GM18526 (cell line): ENCODE results near the gene PLXNA3.

ENCODE experiments used
- POLR2A ChIP-seq: IDR thresholded peaks from 3 replicates; pipeline ENCODE4 v1.6.1; 2011; ENCODE audit not compliant: insufficient read length; ENCODE audit errors: extremely low read depth

Gene PLXNA3

GRCh38 chrX:154478728-154479622, 20.9 kb downstream of the PLXNA3 start, which contains the start of gene LAGE3:
Gene LAGE3 (minus strand): TSS chrX:154479281. CDS start chrX:154478915, 366 bp downstream.
- peak; percentile 67 for TF ChIP-seq POLR2A

- no peak for TF ChIP-seq POLR2A
Measured at GRCh38 chrX:154481195-154481594, 23.1 kb downstream of the PLXNA3 start.

DNA sequence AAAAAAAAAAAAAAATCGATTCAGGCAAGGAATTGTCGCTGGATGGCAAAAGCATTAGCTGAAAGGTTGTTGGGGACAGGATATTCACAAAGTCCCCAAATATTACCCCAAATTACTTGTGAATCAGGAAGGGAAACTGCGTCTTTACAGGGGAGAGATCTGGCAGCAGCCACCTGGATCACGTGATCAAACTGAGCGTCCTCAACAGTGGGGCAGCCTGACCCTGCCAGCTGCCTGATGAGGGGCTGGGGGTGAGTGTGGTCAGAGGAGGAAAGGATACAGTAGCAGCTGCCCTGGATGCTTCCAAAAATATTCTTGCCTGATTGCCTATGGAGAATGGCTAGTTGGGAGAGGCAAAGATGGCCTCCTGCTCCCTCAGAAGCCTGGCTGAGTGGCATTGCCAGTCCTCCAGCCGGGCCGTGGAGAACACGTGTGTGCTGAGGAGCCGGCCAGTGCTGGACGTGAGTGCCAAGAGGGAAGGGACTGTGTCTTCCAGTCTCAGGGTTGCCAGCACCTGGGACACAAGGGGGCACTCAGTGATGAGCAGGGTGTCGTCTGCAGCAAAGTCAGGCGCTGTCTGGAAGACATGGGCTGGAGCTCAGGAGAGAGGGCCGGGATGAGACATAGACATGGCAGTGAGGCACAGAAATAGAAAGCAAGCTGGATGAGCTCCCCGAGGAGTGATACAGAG, 24.0 kb downstream of the PLXNA3 start:
- TF ChIP-seq POLR2A, result no peak

DNA sequence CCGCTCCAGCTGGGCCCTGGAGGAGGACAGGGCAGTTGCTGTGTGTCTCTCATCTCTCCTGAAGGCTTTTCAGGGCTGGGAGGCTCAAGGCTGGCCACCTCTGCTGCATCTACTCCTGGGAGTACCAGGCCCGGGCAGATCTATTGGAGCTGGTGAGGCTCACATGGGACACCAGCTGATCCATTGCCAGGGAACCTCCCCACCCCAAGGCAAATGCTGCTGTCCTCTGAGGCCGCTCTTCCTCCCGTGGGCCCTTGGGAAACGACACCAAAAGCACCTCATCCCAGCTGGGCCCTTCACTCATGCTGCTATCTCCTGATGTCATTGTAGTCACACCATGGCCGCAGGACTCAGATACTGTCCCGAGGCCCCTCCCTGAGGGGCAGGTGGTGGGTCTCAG, 24.7 kb downstream of the PLXNA3 start:
- no peak for TF ChIP-seq POLR2A

DNA sequence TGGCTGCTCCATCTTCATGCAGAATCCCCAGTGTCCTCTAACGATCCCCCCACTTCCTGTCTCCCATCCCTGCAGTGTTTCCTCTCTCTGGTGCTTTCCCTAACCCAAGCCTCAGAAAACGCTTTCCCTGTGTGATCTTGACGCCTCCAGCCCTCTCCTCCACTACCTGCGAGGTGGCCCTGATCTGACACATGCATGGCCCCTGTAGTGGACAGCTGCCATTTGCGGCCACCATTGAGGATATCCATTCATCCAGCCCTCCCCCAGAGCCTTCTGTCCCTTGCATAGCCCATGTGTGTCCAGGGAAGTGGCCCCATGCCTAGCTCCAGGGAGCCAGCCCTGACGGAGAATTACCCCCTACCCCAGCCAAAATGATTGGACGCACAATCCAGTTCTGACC, 25.2 kb downstream of the PLXNA3 start:
- TF ChIP-seq POLR2A, result no peak

DNA sequence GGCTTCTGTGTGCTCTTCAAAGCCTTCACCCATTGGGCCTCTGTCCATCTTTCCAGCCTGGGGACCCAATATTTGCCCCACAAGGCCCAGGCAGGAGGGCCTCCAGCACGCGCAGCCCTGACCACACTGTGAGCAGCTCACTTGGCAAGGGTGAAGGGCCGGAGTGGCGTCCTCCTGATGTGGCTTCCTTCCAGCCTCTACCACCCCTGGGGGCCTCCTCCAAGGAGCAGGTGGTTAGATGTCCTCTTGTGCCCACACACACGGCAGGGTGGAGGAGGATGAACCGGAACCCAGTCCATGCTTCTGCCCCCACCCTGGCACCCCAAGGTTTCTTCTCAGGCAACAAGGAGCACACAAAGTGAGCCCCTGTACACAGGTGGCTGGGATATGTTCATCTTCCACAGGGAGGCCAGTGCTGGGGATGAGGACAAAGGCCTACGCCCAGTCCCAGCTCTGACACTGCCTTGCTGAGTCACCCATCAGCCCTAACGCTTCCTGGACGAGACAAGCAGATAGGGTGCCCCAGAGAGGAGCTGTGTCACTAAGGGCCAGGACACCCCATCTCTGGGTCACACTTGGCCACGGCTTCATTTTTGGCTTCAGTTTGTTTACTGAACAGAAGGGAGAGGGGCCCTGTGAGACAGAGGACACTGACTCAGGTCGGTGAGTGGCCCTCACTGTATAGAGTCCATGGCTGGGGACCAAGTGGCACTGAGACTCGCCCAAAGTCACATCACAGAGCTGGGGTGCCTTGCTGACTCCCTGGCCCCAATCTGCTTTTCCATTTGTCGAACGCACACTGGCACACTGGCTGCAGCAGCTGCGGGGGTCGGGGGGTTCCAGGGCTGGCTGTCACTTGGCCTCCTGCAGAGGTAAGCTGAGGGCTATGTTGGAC, 26.4 kb downstream of the PLXNA3 start:
- no peak for TF ChIP-seq POLR2A

- TF ChIP-seq POLR2A, result no peak
Measured at GRCh38 chrX:154485150-154486051, 27.3 kb downstream of the PLXNA3 start.

- TF ChIP-seq POLR2A, result no peak
Measured at GRCh38 chrX:154486052-154486395, 27.9 kb downstream of the PLXNA3 start.

DNA sequence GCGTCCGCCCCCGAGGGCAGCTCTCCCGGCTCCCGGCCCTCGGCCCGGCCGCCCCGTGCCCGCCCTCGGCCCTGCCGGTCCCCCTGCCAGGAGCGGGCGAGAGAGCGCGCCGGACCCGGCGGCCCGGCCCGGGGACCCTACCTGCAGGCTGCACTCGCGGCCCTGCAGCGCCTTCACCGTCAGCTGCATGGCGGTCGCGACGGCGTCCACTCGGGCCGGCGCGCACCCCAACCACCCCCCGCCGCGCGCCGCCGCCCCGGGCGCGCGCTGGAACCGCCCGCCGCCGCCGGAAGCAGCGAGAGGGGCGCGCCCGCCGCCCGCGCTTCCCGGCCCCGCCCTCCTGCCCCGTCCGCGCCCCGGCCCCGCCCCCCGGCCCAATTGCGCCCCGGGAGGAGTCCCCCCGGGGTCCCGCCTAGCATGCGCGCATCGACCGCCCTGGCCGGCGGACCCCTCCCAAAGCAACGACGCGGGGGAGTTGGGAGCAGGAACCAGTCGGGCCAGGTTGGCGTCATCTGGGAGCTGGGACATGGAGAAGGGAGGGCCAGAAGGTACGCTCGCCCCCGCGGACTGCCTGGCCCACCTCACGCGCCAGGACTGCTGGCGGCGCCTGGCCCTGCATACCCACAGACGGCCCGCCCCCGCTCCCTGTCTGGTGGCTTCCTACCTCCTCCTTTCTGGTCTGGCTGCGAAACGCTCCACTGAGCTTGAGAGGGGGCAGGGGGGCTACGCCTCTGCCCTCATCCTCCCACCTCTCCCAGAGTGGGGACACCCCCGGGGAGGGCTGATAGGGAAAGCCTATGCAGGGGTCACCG, 28.5 kb downstream of the PLXNA3 start, which contains the start of gene UBL4A:
TSS of gene UBL4A (minus strand) at position 220 of the 812 bp plus-strand sequence. CDS start at position 189, 31 bp downstream.
- TF ChIP-seq POLR2A, result peak; percentile 17

DNA sequence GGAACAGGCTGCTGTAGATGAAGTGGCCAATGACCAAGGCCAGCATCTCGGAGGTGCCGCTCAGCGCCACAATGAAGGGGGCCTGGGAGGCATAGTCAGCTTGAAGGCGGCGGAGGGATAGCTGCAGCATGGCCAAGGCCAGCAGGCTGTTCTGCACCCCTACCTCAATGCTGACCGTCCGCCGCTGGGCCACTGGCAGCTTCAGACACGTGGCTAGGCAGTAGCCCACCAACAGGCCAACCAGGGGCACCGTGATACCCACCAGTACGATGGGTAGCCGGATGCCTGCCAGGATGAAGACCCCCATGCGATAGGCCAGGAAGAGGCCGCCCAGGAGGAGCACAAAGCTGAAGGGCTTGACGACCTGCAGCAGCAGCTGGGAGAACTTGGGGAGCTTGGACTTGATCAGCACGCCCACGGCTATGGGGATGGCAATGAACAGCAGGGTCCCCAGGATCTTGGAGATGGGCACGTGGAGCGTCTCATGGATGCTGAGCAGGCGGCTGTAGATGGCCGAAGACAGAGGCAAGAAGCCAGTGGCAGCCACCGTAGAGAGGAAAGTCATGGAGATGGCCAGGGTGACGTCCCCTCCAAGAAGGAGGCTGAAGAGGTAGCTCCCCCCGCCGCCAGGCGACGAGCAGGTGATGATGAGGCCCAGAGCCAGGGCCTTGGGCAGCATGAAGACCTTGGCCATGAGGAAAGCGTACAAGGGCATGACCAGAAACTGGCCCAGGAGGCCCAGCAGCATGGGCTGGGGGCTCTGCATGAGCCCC, 29.6 kb downstream of the PLXNA3 start:
- TF ChIP-seq POLR2A, result no peak

GRCh38 chrX:154488336-154489075, 30.4 kb downstream of the PLXNA3 start:
- no peak for TF ChIP-seq POLR2A

DNA sequence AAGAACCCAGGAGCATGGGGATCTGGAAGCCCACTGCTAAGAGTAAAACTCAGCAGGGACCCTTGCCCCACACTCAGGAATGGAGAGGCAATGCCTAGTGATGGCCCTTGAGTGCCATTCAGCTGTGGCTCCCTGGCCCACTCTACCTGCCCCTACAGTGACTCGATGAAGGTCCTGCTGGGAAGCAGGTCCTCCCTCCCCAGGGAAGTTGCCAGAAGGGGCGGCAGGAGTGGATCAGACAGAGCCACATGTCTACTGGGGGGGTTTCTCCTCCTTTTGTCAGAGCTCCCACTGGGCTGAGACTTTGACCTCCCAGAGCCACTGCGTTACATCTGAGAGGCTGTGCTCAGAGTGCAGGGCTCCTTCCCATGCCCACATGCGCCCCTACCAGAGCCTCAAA, 31.1 kb downstream of the PLXNA3 start:
- no peak for TF ChIP-seq POLR2A
